H9 (cell line): ENCODE measurements around the gene SLC25A22. TPM values are rescaled to one million over a fixed set of nuclear protein-coding genes. Genes with fewer than 3 reads are reported as not detected.

Source experiments
- DNase-seq: peaks from one replicate; pipeline ENCODE4 v3.0.0-alpha.2; 2017
- H2AFZ ChIP-seq: one replicate; pipeline ENCODE4 v1.6.1; 2013; ENCODE audit warnings: mild to moderate bottlenecking, low read length, control low read depth, moderate library complexity
- H2AK5ac ChIP-seq: 2 replicates; pipeline ENCODE4 v1.6.1; 2013; ENCODE audit warnings: low read length, control low read depth, mixed read lengths; ENCODE audit not compliant: insufficient read length
- H2BK120ac ChIP-seq: one replicate; pipeline ENCODE4 v1.6.1; 2013; ENCODE audit warnings: low read depth, mild to moderate bottlenecking, low read length, control low read depth, inconsistent platforms; ENCODE audit not compliant: poor library complexity, severe bottlenecking
- H2BK12ac ChIP-seq: 2 replicates; pipeline ENCODE4 v1.6.1; 2013; ENCODE audit warnings: low read length, control low read depth, mixed read lengths, low read depth; ENCODE audit not compliant: insufficient read length
- H2BK15ac ChIP-seq: 2 replicates; pipeline ENCODE4 v1.6.1; 2013; ENCODE audit warnings: low read depth, low read length, control low read depth
- H2BK20ac ChIP-seq: one replicate; pipeline ENCODE4 v1.6.1; 2013; ENCODE audit warnings: low read depth, mild to moderate bottlenecking, low read length, control low read depth, inconsistent platforms; ENCODE audit not compliant: poor library complexity, severe bottlenecking
- H2BK5ac ChIP-seq: 2 replicates; pipeline ENCODE4 v1.6.1; 2013; ENCODE audit warnings: low read length, control low read depth, mixed read lengths; ENCODE audit not compliant: insufficient read length
- H3K14ac ChIP-seq: 2 replicates; pipeline ENCODE4 v1.6.1; 2013; ENCODE audit warnings: low read length, control low read depth; ENCODE audit not compliant: insufficient read depth
- H3K18ac ChIP-seq: 2 replicates; pipeline ENCODE4 v1.6.1; 2013; ENCODE audit warnings: low read depth, mild to moderate bottlenecking, mixed read lengths, low read length, control low read depth; ENCODE audit not compliant: insufficient read length
- H3K23ac ChIP-seq: 2 replicates; pipeline ENCODE4 v1.6.1; 2013; ENCODE audit warnings: low read length, control low read depth, mixed read lengths, low read depth; ENCODE audit not compliant: insufficient read length
- H3K23me2 ChIP-seq: 2 replicates; pipeline ENCODE4 v1.6.1; 2013; ENCODE audit warnings: low read depth, mild to moderate bottlenecking, mixed read lengths, low read length, control low read depth; ENCODE audit not compliant: insufficient read length, poor library complexity, severe bottlenecking
- H3K27ac ChIP-seq: 2 replicates; pipeline ENCODE4 v1.5.1; 2013; ENCODE audit warnings: low read length, control low read depth, mixed read lengths, low read depth; ENCODE audit not compliant: insufficient read length
- H3K27me3 ChIP-seq: 2 replicates; pipeline ENCODE4 v1.6.1; 2013; ENCODE audit warnings: low read length, control low read depth, inconsistent platforms; ENCODE audit not compliant: insufficient read depth
- H3K4ac ChIP-seq: 2 replicates; pipeline ENCODE4 v1.6.1; 2013; ENCODE audit warnings: low read depth, mild to moderate bottlenecking, control low read depth, inconsistent platforms, low read length, moderate library complexity
- H3K4me1 ChIP-seq: 2 replicates; pipeline ENCODE4 v1.6.1; 2013; ENCODE audit warnings: low read length, control low read depth, inconsistent platforms; ENCODE audit not compliant: insufficient read depth
- H3K4me2 ChIP-seq: 2 replicates; pipeline ENCODE4 v1.6.1; 2013; ENCODE audit warnings: low read length, control low read depth, mixed read lengths; ENCODE audit not compliant: insufficient read length, insufficient read depth
- H3K56ac ChIP-seq: 2 replicates; pipeline ENCODE4 v1.6.1; 2013; ENCODE audit warnings: low read depth, mild to moderate bottlenecking, mixed read lengths, low read length, control low read depth; ENCODE audit not compliant: insufficient read length
- H3K79me1 ChIP-seq: 2 replicates; pipeline ENCODE4 v1.6.1; 2013; ENCODE audit warnings: low read depth, mild to moderate bottlenecking, moderate library complexity, low read length, control low read depth, inconsistent platforms; ENCODE audit not compliant: insufficient read depth, poor library complexity, severe bottlenecking
- H3K79me2 ChIP-seq: 2 replicates; pipeline ENCODE4 v1.6.1; 2013; ENCODE audit warnings: low read length, control low read depth, inconsistent platforms; ENCODE audit not compliant: insufficient read depth
- H3K9ac ChIP-seq: 2 replicates; pipeline ENCODE4 v1.6.1; 2013; ENCODE audit warnings: low read length, control low read depth, mixed read lengths; ENCODE audit not compliant: insufficient read length; ENCODE audit errors: extremely low read depth
- H3K9me3 ChIP-seq: one replicate; pipeline ENCODE4 v1.6.1; 2013; ENCODE audit warnings: low read depth, low read length, inconsistent platforms; ENCODE audit not compliant: control insufficient read depth
- H3T11ph ChIP-seq: one replicate; pipeline ENCODE4 v1.6.1; 2013; ENCODE audit warnings: mild to moderate bottlenecking, low read length, control low read depth, inconsistent platforms
- H4K20me1 ChIP-seq: one replicate; pipeline ENCODE4 v1.6.1; 2013; ENCODE audit not compliant: control insufficient read depth, insufficient read length, insufficient read depth
- H4K5ac ChIP-seq: 2 replicates; pipeline ENCODE4 v1.6.1; 2013; ENCODE audit warnings: low read depth, mild to moderate bottlenecking, mixed read lengths, low read length, control low read depth; ENCODE audit not compliant: insufficient read length
- H4K8ac ChIP-seq: replicated peaks from 2 replicates; pipeline ENCODE4 v1.6.1; 2013; ENCODE audit warnings: low read length, control low read depth, mixed read lengths, low read depth; ENCODE audit not compliant: insufficient read length
- H4K91ac ChIP-seq: 2 replicates; pipeline ENCODE4 v1.6.1; 2013; ENCODE audit warnings: low read depth, mild to moderate bottlenecking, moderate library complexity, mixed read lengths, low read length, control low read depth; ENCODE audit not compliant: insufficient read length
- H3K27ac Mint-ChIP-seq, 3 experiments: 2 replicates in 2 of 3; 3 replicates in 1 of 3; pipeline ENCODE4 v1.8.0; 2020 to 2021; ENCODE audit warnings: mixed read lengths in 3 of 3, mild to moderate bottlenecking in 1 of 3, moderate library complexity in 1 of 3
- H3K27me3 Mint-ChIP-seq: 2 replicates; pipeline ENCODE4 v1.8.0; 2021; ENCODE audit warnings: low read depth, mild to moderate bottlenecking, moderate library complexity, mixed read lengths
- H3K36me3 Mint-ChIP-seq, 3 experiments: 2 replicates in 2 of 3; 3 replicates in 1 of 3; pipeline ENCODE4 v1.8.0; 2020 to 2021; ENCODE audit warnings: low read depth in 3 of 3, mixed read lengths in 3 of 3; ENCODE audit not compliant: insufficient read depth in 1 of 3
- H3K4me1 Mint-ChIP-seq, 2 experiments: 2 replicates each; pipeline ENCODE4 v1.8.0; 2020; ENCODE audit warnings: mixed read lengths in 2 of 2
- H3K4me3 Mint-ChIP-seq, 2 experiments: 2 replicates in 1 of 2; 3 replicates in 1 of 2; pipeline ENCODE4 v1.8.0; 2020 to 2021; ENCODE audit warnings: mild to moderate bottlenecking in 2 of 2, mixed read lengths in 2 of 2, moderate library complexity in 1 of 2
- H3K9me3 Mint-ChIP-seq, 2 experiments: 2 replicates in 1 of 2; 3 replicates in 1 of 2; pipeline ENCODE4 v1.8.0; 2020; ENCODE audit warnings: mild to moderate bottlenecking in 2 of 2, mixed read lengths in 2 of 2, moderate library complexity in 1 of 2
- CTCF ChIP-seq: fragments of 200-600 bp; sonication (generic); conservative IDR thresholded peaks from 3 replicates; pipeline ENCODE4 v1.8.0; 2021; ENCODE audit warnings: antibody characterized with exemption, mild to moderate bottlenecking
- WGBS: extraction: QIAGEN DNeasy Blood & Tissue Kit; methylation state at CpG from one replicate; pipeline ENCODE4 v1.1.7; 2013; ENCODE audit warnings: missing lambda C conversion rate, low lambda C conversion rate, mixed read lengths; ENCODE audit not compliant: insufficient read length; ENCODE audit errors: extremely low coverage; 5-methylcytosine and 5-hydroxymethylcytosine counted together
- total RNA-seq: library from RNA; stranded (reverse); gene quantifications from 2 replicates; pipeline ENCODE4 v1.2.1, GENCODE V29; 2021

The SLC25A22 gene
- total RNA-seq, 1 experiment from 2014 or later: 51.9 TPM

GRCh38 chr11:782264-783174, 15.6 kb downstream of the SLC25A22 start:
- Histone ChIP-seq H3K56ac (no peak overlapping the region), H3K23me2 (peaks cover 10% of the 10 kb centered on the region), H2BK15ac (no peak overlapping the region), H3K4me2 (no peak overlapping the region), H3T11ph (no peak overlapping the region), H4K5ac (no peak overlapping the region), H2AFZ (no peak overlapping the region), H3K9me3 (no peaks in the 10 kb centered on the region), H3K27me3 (no peaks in the 10 kb centered on the region), H3K27ac (no peak overlapping the region), H2BK5ac (no peak overlapping the region), H2BK12ac (no peak overlapping the region), H3K18ac (no peak overlapping the region), H3K14ac (no peak overlapping the region; the same call in 1 of the 2 replicates), H4K8ac (no peak overlapping the region), H3K4ac (no peak overlapping the region), H3K23ac (no peak overlapping the region), H2BK20ac (no peak overlapping the region), H4K20me1 (no peaks in the 10 kb centered on the region), H3K9ac (no peak overlapping the region), H3K79me2 (no peaks in the 10 kb centered on the region), H2AK5ac (no peak overlapping the region), H4K91ac (no peak overlapping the region), H3K79me1 (peaks cover 4% of the 10 kb centered on the region), H3K4me1 (peaks cover 2% of the 10 kb centered on the region; the same call in 1 of the 2 replicates), H2BK120ac (no peak overlapping the region)
- no CpG with 5 or more reads among the region's 36 CpGs for WGBS
- Mint-ChIP-seq H3K4me1 (peaks cover 22 to 34% of the 10 kb centered on the region in 2 experiments), H3K27ac (no peak overlapping the region), H3K27me3 (peaks cover 10% of the 10 kb centered on the region), H3K36me3 (peaks cover 4 to 21% (median 17%) of the 10 kb centered on the region in 3 experiments; a peak in 6 of 7 replicates), H3K4me3 (peak overlapping the region; percentile 32 to 73; a peak in 1 of 5 replicates), H3K9me3 (no peaks in the 10 kb centered on the region)
- no peak for DNase-seq
- no peak for TF ChIP-seq CTCF
